Stomach (tissue), 9 donors: ENCODE measurements around the gene VSTM4. TPM values are rescaled to one million over a fixed set of nuclear protein-coding genes. Genes with fewer than 3 reads are reported as not detected.

Source experiments
- DNase-seq, 2 donors: peaks; one replicate each; pipeline versions ENCODE4 v3.0.0 to v3.0.0-alpha.2; 2013 to 2019
- H3K27ac ChIP-seq, 5 donors: fragments of 200-600 bp in 4 of 5; sonication (generic) in 4 of 5; one replicate each; pipeline ENCODE4 v1.5.1; 2013 to 2019; ENCODE audit warnings: mild to moderate bottlenecking in 1 of 5, moderate library complexity in 1 of 5
- H3K27me3 ChIP-seq, 3 donors: fragments of 200-600 bp; sonication (generic); one replicate each; pipeline ENCODE4 v1.5.1; 2017 to 2019; ENCODE audit warnings: mixed run types in 1 of 3
- H3K36me3 ChIP-seq, 4 donors: fragments of 200-600 bp; sonication (generic); 1 replicate in 3 of 4; 2 replicates in 1 of 4; pipeline ENCODE4 v1.5.1; 2016 to 2019
- H3K4me1 ChIP-seq, 4 donors: fragments of 200-600 bp; sonication (generic); one replicate each; pipeline ENCODE4 v1.5.1; 2016 to 2019
- H3K4me3 ChIP-seq, 4 donors: fragments of 200-600 bp; sonication (generic) in 3 of 4; one replicate each; pipeline ENCODE4 v1.5.1; 2016 to 2019; ENCODE audit warnings: mild to moderate bottlenecking in 1 of 4
- H3K9me3 ChIP-seq, 4 donors: fragments of 200-600 bp; sonication (generic); one replicate each; pipeline ENCODE4 v1.5.1; 2016 to 2019
- CTCF ChIP-seq, 7 experiments: fragments of 450-650 bp in 4 of 7; fragments of 200-600 bp in 3 of 7; sonication (generic) in 3 of 7; IDR thresholded peaks; one replicate each; pipeline ENCODE4 v1.5.1; 2016 to 2019; ENCODE audit warnings: antibody characterized with exemption in 7 of 7, control low read depth in 2 of 7, mild to moderate bottlenecking in 1 of 7
- EP300 ChIP-seq: sonication (generic); formaldehyde crosslinking; IDR thresholded peaks from one replicate; pipeline ENCODE4 v1.6.1; 2017; ENCODE audit warnings: antibody characterized with exemption
- POLR2A ChIP-seq, 4 donors: fragments of 450-650 bp; IDR thresholded peaks; one replicate each; pipeline ENCODE4 v1.6.1; 2016; ENCODE audit warnings: antibody characterized with exemption in 4 of 4, control low read depth in 2 of 4, mild to moderate bottlenecking in 1 of 4, moderate library complexity in 1 of 4
- POLR2AphosphoS5 ChIP-seq, 3 donors: sonication (generic); formaldehyde crosslinking; IDR thresholded peaks; one replicate each; pipeline ENCODE4 v1.6.1; 2016; ENCODE audit warnings: antibody characterized with exemption in 3 of 3
- WGBS, 5 donors: extraction: QIAGEN DNeasy Blood & Tissue Kit in 3 of 5; methylation state at CpG; one replicate each; pipeline versions ENCODE4 v1.1.5 to v1.1.7; 2013 to 2018; 5-methylcytosine and 5-hydroxymethylcytosine counted together
- intact Hi-C: fragments of 100-400 bp; cut with DNase I; formaldehyde crosslinking; loops from one replicate; pipeline ENCODE4 v1.15.1; 2023; ENCODE audit warnings: low total_unique reads
- polyA plus RNA-seq, 3 donors: library from polyadenylated mRNA; stranded (reverse); fragments of 200-250 nt; gene quantifications; one replicate each; pipeline ENCODE4 v1.2.3, GENCODE V29; 2013
- total RNA-seq, 5 donors: library from RNA; depleted of rRNA; stranded (reverse); fragments of >200 nt; gene quantifications; one replicate each; pipeline versions ENCODE4 v1.1.0 to v1.2.3, GENCODE V29; 2014 to 2016
- donor health status: healthy with polysubstance abuse.
- donor health status: Bipolar disorder and iron deficiency.
- donor health status: healthy.

Gene VSTM4
- total and polyA plus RNA-seq, 8 donors, result 0.58 to 23.1 (median 3.0) TPM

GRCh38 chr10:49053998-49054692 is 61.2 kb downstream of the VSTM4 start:
- Histone ChIP-seq H3K4me1 (no peaks in the 10 kb centered on the region), H3K36me3 (no peaks in the 10 kb centered on the region), H3K27me3 (no peaks in the 10 kb centered on the region), H3K4me3 (no peak overlapping the region), H3K9me3 (no peaks in the 10 kb centered on the region), H3K27ac (no peak overlapping the region)
- intact Hi-C loops, result no loop called here
- 72 to 84% (median 75%) methylated on average over 5 of the region's 5 CpGs for WGBS, 5 donors
- TF ChIP-seq EP300 (no peak), POLR2A (IDR thresholded peaks at IDR 0.05) (no peak)
- no peak for DNase-seq

- intact Hi-C loops, result no loop called here
- WGBS, 5 donors, result 57 to 68% (median 63%) methylated on average over 11 of the region's 11 CpGs
- DNase-seq, result peak in 1 of 2 donors; percentile 68
- H3K27ac ChIP-seq, result no peak overlapping the region
- H3K9me3 ChIP-seq, result no peaks in the 10 kb centered on the region
- H3K27me3 ChIP-seq, result no peaks in the 10 kb centered on the region
- H3K36me3 ChIP-seq, result no peaks in the 10 kb centered on the region
- H3K4me1 ChIP-seq, result no peaks in the 10 kb centered on the region
- TF ChIP-seq POLR2A (IDR thresholded peaks at IDR 0.05), result no peak
- no peak for TF ChIP-seq CTCF (IDR thresholded peaks at IDR 0.05)
- no peak for TF ChIP-seq POLR2AphosphoS5 (IDR thresholded peaks at IDR 0.05)
- H3K4me3 ChIP-seq, result no peak overlapping the region
Measured at GRCh38 chr10:49053053-49053997, 62.0 kb downstream of the VSTM4 start.

GRCh38 chr10:49052069-49052468 is 63.3 kb downstream of the VSTM4 start:
- no peaks in the 10 kb centered on the region for H3K4me1 ChIP-seq
- H3K4me3 ChIP-seq, result no peak overlapping the region
- peaks cover 0 to 5% (median 0%) of the 10 kb centered on the region in 4 donors for H3K36me3 ChIP-seq
- intact Hi-C loops, result no loop called here
- no peaks in the 10 kb centered on the region for H3K27me3 ChIP-seq
- no peak for DNase-seq
- no peaks in the 10 kb centered on the region for H3K9me3 ChIP-seq
- TF ChIP-seq POLR2AphosphoS5 (IDR thresholded peaks at IDR 0.05), result no peak
- TF ChIP-seq EP300, result no peak
- TF ChIP-seq CTCF (IDR thresholded peaks at IDR 0.05), result no peak
- no peak for TF ChIP-seq POLR2A (IDR thresholded peaks at IDR 0.05)
- H3K27ac ChIP-seq, result no peak overlapping the region
- 67 to 83% (median 76%) methylated on average over 1 of the region's 1 CpG for WGBS, 5 donors

GRCh38 chr10:49050906-49051305 is 64.4 kb downstream of the VSTM4 start:
- H3K4me3 ChIP-seq, result no peak overlapping the region
- H3K4me1 ChIP-seq, result no peaks in the 10 kb centered on the region
- H3K36me3 ChIP-seq, result peaks cover 0 to 14% (median 0%) of the 10 kb centered on the region in 4 donors
- H3K9me3 ChIP-seq, result no peaks in the 10 kb centered on the region
- intact Hi-C loops, result no loop called here
- TF ChIP-seq POLR2A (IDR thresholded peaks at IDR 0.05), result no peak
- no peak for TF ChIP-seq CTCF (IDR thresholded peaks at IDR 0.05)
- 67 to 83% (median 81%) methylated on average over 3 of the region's 3 CpGs for WGBS, 5 donors
- no peaks in the 10 kb centered on the region for H3K27me3 ChIP-seq
- peak in 1 of 2 donors; percentile 48 for DNase-seq
- no peak overlapping the region for H3K27ac ChIP-seq
